ENCODE data around the gene SEC62. TPM values are rescaled to one million over a fixed set of nuclear protein-coding genes. Genes with fewer than 3 reads are reported as not detected.
"Not testable (repeated sequence)": the region's sequence is repeated elsewhere in the genome, so short reads cannot be mapped to it uniquely, and the experiment has no call there.

Gene SEC62
- total and polyA plus RNA-seq, 2 donors from 2014 or later: 131 to 139 TPM

GRCh38 chr3:170010498-170010897 is 43.9 kb downstream of the SEC62 start:
- intact Hi-C loops (cut with DNase I): no loop called here
- Histone ChIP-seq H3K9me3 (ENCODE audit: control insufficient read depth in 2 of 3, insufficient read depth in 1 of 3, low read length in 3 of 3) (no peaks in the 10 kb centered on the region), H3K36me3 (ENCODE audit: control insufficient read depth in 2 of 3, insufficient read depth in 3 of 3, low read length in 3 of 3) (no peaks in the 10 kb centered on the region), H3K4me3 (ENCODE audit: low read length in 3 of 3) (no peak overlapping the region), H3K27me3 (ENCODE audit: control insufficient read depth, insufficient read depth, low read length) (no peaks in the 10 kb centered on the region), H3K27ac (ENCODE audit: low read depth in 2 of 2, low read length in 2 of 2) (no peak overlapping the region), H3K9ac (ENCODE audit: low read length in 3 of 3) (no peak overlapping the region), H3K4me1 (ENCODE audit: control insufficient read depth in 2 of 3, insufficient read depth in 2 of 3, low read depth in 1 of 3, low read length in 3 of 3) (no peaks in the 10 kb centered on the region)
- DNase-seq (no peak), FAIRE-seq (no peak)
- TF ChIP-seq, protein P1, sequence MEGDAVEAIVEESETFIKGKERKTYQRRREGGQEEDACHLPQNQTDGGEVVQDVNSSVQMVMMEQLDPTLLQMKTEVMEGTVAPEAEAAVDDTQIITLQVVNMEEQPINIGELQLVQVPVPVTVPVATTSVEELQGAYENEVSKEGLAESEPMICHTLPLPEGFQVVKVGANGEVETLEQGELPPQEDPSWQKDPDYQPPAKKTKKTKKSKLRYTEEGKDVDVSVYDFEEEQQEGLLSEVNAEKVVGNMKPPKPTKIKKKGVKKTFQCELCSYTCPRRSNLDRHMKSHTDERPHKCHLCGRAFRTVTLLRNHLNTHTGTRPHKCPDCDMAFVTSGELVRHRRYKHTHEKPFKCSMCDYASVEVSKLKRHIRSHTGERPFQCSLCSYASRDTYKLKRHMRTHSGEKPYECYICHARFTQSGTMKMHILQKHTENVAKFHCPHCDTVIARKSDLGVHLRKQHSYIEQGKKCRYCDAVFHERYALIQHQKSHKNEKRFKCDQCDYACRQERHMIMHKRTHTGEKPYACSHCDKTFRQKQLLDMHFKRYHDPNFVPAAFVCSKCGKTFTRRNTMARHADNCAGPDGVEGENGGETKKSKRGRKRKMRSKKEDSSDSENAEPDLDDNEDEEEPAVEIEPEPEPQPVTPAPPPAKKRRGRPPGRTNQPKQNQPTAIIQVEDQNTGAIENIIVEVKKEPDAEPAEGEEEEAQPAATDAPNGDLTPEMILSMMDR (IDR thresholded peaks at IDR 0.05; ENCODE audit: borderline replicate concordance, extremely low read depth, insufficient read depth): no peak

DNA sequence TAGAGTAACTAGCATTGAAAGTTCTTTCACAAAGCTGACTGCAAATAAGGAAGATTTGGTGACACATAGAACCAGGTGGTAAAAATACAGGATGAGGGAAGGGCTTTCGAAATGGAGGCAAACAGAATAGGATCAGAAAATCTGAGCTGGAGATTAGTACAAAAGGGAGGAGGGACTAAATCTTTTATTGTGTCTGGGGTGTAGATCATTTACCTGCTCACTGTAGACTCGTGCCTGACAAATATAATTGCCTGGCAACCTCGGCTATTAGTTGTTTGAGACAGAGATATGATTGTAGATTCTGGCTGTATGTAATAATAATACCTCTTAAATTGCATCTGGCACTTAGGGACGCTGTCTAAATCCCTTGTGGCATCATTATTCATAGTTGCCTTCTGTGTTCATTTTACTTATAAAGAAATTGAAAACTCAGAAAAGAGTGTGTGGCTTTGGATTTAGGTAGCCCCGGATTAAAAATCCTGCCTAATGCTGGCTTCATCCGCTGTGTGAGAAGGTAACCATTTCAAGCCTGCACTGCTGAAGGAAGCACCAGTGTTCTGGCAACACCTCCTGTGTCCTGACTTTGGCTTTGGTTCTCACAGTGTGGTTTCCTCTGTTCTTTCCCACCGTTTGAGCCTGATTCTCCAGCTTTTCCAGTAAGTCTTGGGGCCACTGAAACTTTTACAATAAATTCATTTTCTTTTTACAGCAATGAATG is 46.2 kb downstream of the SEC62 start:
- intact Hi-C loops (cut with DNase I): no loop called here
- no peaks in the 10 kb centered on the region for H3K9me3 ChIP-seq (ENCODE audit: control insufficient read depth in 2 of 3, insufficient read depth in 1 of 3, low read length in 3 of 3)
- TF ChIP-seq, protein P1 (IDR thresholded peaks at IDR 0.05; ENCODE audit: borderline replicate concordance, extremely low read depth, insufficient read depth): no peak
- no peak overlapping the region for H3K4me3 ChIP-seq (ENCODE audit: low read length in 3 of 3)
- DNase-seq (peak in 1 of 5 donors; percentile 11), FAIRE-seq (no peak)
- no peaks in the 10 kb centered on the region for H3K36me3 ChIP-seq (ENCODE audit: control insufficient read depth in 2 of 3, insufficient read depth in 3 of 3, low read length in 3 of 3)
- no peaks in the 10 kb centered on the region for H3K27me3 ChIP-seq (ENCODE audit: control insufficient read depth, insufficient read depth, low read length)
- H3K27ac ChIP-seq (ENCODE audit: low read depth in 2 of 2, low read length in 2 of 2): no peak overlapping the region
- no peak overlapping the region for H3K9ac ChIP-seq (ENCODE audit: low read length in 3 of 3)
- no peaks in the 10 kb centered on the region for H3K4me1 ChIP-seq (ENCODE audit: control insufficient read depth in 2 of 3, insufficient read depth in 2 of 3, low read depth in 1 of 3, low read length in 3 of 3)

GRCh38 chr3:170016057-170016456 is 49.5 kb downstream of the SEC62 start:
- Histone ChIP-seq H3K27me3 (ENCODE audit: control insufficient read depth, insufficient read depth, low read length) (no peaks in the 10 kb centered on the region), H3K4me3 (ENCODE audit: low read length in 3 of 3) (no peak overlapping the region), H3K4me1 (ENCODE audit: control insufficient read depth in 2 of 3, insufficient read depth in 2 of 3, low read depth in 1 of 3, low read length in 3 of 3) (no peaks in the 10 kb centered on the region), H3K9me3 (ENCODE audit: control insufficient read depth in 2 of 3, insufficient read depth in 1 of 3, low read length in 3 of 3) (no peaks in the 10 kb centered on the region), H3K36me3 (ENCODE audit: control insufficient read depth in 2 of 3, insufficient read depth in 3 of 3, low read length in 3 of 3) (no peaks in the 10 kb centered on the region), H3K27ac (ENCODE audit: low read depth in 2 of 2, low read length in 2 of 2) (no peak overlapping the region), H3K9ac (ENCODE audit: low read length in 3 of 3) (no peak overlapping the region)
- TF ChIP-seq, protein P1 (IDR thresholded peaks at IDR 0.05; ENCODE audit: borderline replicate concordance, extremely low read depth, insufficient read depth): no peak
- FAIRE-seq (no peak), DNase-seq (no peak)
- intact Hi-C loops (cut with DNase I): no loop called here

GRCh38 chr3:170019306-170019705 is 52.7 kb downstream of the SEC62 start:
- H3K4me1 ChIP-seq (ENCODE audit: control insufficient read depth in 2 of 3, insufficient read depth in 2 of 3, low read depth in 1 of 3, low read length in 3 of 3); intact Hi-C loops (cut with DNase I); FAIRE-seq; H3K4me3 ChIP-seq (ENCODE audit: low read length in 3 of 3); H3K36me3 ChIP-seq (ENCODE audit: control insufficient read depth in 2 of 3, insufficient read depth in 3 of 3, low read length in 3 of 3); H3K27ac ChIP-seq (ENCODE audit: low read depth in 2 of 2, low read length in 2 of 2); H3K9me3 ChIP-seq (ENCODE audit: control insufficient read depth in 2 of 3, insufficient read depth in 1 of 3, low read length in 3 of 3); H3K9ac ChIP-seq (ENCODE audit: low read length in 3 of 3); H3K27me3 ChIP-seq (ENCODE audit: control insufficient read depth, insufficient read depth, low read length): not testable (repeated sequence)
- peak in 2 of 5 donors; percentile 37 to 40 for DNase-seq

Data from kidney (tissue), 14 donors.